Fibroblast of lung (primary cell): ENCODE measurements around the gene MICOS13.

ENCODE experiments used
- EZH2 ChIP-seq: IDR thresholded peaks from 2 replicates; pipeline ENCODE4 v1.5.1; 2012; ENCODE audit warnings: low read length, control low read depth, mild to moderate bottlenecking; ENCODE audit errors: missing control alignments
- TF ChIP-seq, protein P1 (sequence below), 2 donors: IDR thresholded peaks in 1 of 2; conservative IDR thresholded peaks in 1 of 2; 1 replicate in 1 of 2; 2 replicates in 1 of 2; pipeline ENCODE4 v1.5.1; 2011 to 2012; ENCODE audit warnings: low read length in 2 of 2, control low read depth in 1 of 2, inconsistent platforms in 1 of 2, low read depth in 1 of 2, mild to moderate bottlenecking in 1 of 2

DNA sequence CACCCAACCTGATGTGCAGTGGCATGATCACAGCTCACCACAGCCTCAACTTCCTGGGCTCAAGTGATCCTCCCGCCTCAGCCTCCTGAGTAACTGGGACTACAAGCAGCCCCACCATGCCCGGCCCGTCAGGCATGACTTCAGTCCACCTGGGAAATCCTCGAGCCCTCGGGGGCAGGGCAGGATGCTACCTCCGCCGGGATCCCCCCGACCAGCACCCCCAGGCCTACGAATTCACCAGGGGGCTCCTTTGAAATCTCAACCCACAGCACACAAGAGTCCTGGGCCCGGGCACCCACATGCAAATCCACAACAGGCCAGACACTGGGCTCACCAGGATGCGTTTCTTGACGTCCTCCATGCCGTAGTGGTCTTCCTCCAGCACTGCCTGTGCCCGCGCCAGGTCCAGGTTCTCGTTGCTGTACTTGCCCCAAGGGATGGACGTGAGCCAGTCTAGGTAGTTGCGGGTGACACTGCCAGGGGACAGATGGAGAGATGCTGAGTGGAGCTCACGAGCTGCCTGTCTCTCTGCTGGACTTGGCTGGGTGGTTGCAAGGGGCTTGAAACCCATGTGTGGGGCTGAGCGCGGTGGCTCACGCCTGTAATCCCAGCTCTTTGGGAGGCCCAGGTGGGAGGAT, 20.3 kb upstream of the MICOS13 start:
- TF ChIP-seq, protein P1, sequence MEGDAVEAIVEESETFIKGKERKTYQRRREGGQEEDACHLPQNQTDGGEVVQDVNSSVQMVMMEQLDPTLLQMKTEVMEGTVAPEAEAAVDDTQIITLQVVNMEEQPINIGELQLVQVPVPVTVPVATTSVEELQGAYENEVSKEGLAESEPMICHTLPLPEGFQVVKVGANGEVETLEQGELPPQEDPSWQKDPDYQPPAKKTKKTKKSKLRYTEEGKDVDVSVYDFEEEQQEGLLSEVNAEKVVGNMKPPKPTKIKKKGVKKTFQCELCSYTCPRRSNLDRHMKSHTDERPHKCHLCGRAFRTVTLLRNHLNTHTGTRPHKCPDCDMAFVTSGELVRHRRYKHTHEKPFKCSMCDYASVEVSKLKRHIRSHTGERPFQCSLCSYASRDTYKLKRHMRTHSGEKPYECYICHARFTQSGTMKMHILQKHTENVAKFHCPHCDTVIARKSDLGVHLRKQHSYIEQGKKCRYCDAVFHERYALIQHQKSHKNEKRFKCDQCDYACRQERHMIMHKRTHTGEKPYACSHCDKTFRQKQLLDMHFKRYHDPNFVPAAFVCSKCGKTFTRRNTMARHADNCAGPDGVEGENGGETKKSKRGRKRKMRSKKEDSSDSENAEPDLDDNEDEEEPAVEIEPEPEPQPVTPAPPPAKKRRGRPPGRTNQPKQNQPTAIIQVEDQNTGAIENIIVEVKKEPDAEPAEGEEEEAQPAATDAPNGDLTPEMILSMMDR (conservative IDR thresholded peaks at IDR 0.05 in 1 of 2, IDR thresholded peaks at IDR 0.05 in 1 of 2; ENCODE audit: low read depth in 1 of 2, low read length in 2 of 2): no peak
- TF ChIP-seq EZH2: no peak
